Right hindlimb (tissue), 1 donor: ENCODE results near the gene MXI1.
"Not testable (repeated sequence)": the region's sequence is repeated elsewhere in the genome, so short reads cannot be mapped to it uniquely, and the experiment has no call there.

Experiments used
- DNase-seq: peaks from one replicate; pipeline ENCODE4 v3.0.0-alpha.2; 2018

Gene MXI1

GRCh38 chr10:110184398-110184797 lies 23.0 kb upstream of the MXI1 start:
- no peak for DNase-seq

- not testable (repeated sequence) for DNase-seq
Measured at GRCh38 chr10:110185646-110186182, 21.7 kb upstream of the MXI1 start.

GRCh38 chr10:110190170-110190569 lies 17.2 kb upstream of the MXI1 start:
- DNase-seq: no peak

- DNase-seq: no peak
Measured at GRCh38 chr10:110192552-110192951, 14.9 kb upstream of the MXI1 start.

GRCh38 chr10:110200503-110200902 lies 6.9 kb upstream of the MXI1 start:
- no peak for DNase-seq

GRCh38 chr10:110201046-110201445 lies 6.4 kb upstream of the MXI1 start:
- not testable (repeated sequence) for DNase-seq

- DNase-seq: no peak
Measured at GRCh38 chr10:110203500-110204455, 3.6 kb upstream of the MXI1 start.

GRCh38 chr10:110205051-110205675 lies 2.2 kb upstream of the MXI1 start:
- DNase-seq: no peak

GRCh38 chr10:110207805-110208613 lies 604 bp downstream of the MXI1 start:
- DNase-seq: peak; percentile 65

GRCh38 chr10:110208614-110209453 lies 1.4 kb downstream of the MXI1 start:
- DNase-seq: peak; percentile 55

- DNase-seq: peak; percentile 65
Measured at GRCh38 chr10:110209454-110209925, 2.1 kb downstream of the MXI1 start.

GRCh38 chr10:110209926-110210673 lies 2.7 kb downstream of the MXI1 start:
- DNase-seq: peak; percentile 56

GRCh38 chr10:110210674-110211464 lies 3.5 kb downstream of the MXI1 start:
- DNase-seq: peak; percentile 98

GRCh38 chr10:110211465-110211843 lies 4.0 kb downstream of the MXI1 start:
- DNase-seq: no peak

- DNase-seq: no peak
Measured at GRCh38 chr10:110212119-110213006, 5.0 kb downstream of the MXI1 start.

- no peak for DNase-seq
Measured at GRCh38 chr10:110214371-110214826, 7.0 kb downstream of the MXI1 start.

- DNase-seq: no peak
Measured at GRCh38 chr10:110215286-110216170, 8.1 kb downstream of the MXI1 start.

GRCh38 chr10:110216240-110216639 lies 8.8 kb downstream of the MXI1 start:
- DNase-seq: no peak
